ENCODE results near the gene NTM.

NTM gene

DNA sequence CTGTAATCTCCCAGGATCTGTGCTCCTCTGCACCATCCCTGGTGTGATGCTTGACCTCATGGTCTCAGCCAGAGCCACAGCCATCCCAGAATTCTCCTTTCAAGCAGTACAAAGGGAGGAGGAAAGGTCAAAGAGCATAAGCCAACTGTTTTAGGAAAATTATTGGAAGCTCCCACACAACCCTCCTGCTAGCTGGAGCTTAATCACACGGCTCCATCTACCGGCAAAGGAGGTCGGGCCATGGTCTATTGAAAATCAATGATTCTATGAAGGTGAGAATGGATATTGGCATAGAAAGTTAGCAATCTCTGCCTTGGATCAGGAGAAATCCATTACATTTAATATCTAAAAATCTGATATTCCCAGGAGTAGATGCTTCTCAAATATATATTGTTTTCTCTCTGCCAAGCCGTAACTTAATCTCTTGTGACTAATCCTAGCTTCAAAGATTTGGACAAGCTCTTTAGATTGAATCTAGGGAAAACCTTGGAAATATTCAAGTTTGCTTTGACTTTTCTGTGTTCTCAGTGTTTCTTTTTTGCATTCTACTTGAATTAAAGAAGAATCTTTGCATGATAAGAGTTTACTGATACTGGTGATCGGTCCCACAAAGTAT lies 259.6 kb downstream of the NTM start:
- CTCF ChIA-PET: interaction anchor here (1.0 to 2.5 kb wide), 6 partner anchors 19 to 565 kb away, joined by 3 to 11 read pairs (median 6); no protein-coding TSS in a partner anchor
- Histone ChIP-seq H3K27ac (ENCODE audit: extremely low read depth, low read depth, low read length) (no peak overlapping the region), H3K36me3 (ENCODE audit: control insufficient read depth in 2 of 2, insufficient read depth in 1 of 2, low read length in 2 of 2) (no peaks in the 10 kb centered on the region), H3K4me1 (ENCODE audit: control insufficient read depth, insufficient read depth, low read length) (no peaks in the 10 kb centered on the region), H3K9me3 (ENCODE audit: control insufficient read depth, insufficient read depth, low read depth, low read length) (no peaks in the 10 kb centered on the region), H3K4me3 (ENCODE audit: low read depth, low read length) (no peak overlapping the region)
- no peak for TF ChIP-seq ZNF114 (tag by site-specific recombination; IDR thresholded peaks at IDR 0.05)
- TF ChIP-seq ZNF221 (tag by site-specific recombination; IDR thresholded peaks at IDR 0.05; ENCODE audit: borderline replicate concordance): no peak
- TF ChIP-seq SP7 (tag by site-specific recombination; IDR thresholded peaks at IDR 0.05): no peak
- TF ChIP-seq IKZF3 (tag by site-specific recombination; IDR thresholded peaks at IDR 0.05): no peak
- TF ChIP-seq OSR2 (tag by site-specific recombination; IDR thresholded peaks at IDR 0.05): no peak
- no peak for TF ChIP-seq SCRT1 (tag by site-specific recombination; IDR thresholded peaks at IDR 0.05; ENCODE audit: borderline replicate concordance)
- TF ChIP-seq, protein P1, sequence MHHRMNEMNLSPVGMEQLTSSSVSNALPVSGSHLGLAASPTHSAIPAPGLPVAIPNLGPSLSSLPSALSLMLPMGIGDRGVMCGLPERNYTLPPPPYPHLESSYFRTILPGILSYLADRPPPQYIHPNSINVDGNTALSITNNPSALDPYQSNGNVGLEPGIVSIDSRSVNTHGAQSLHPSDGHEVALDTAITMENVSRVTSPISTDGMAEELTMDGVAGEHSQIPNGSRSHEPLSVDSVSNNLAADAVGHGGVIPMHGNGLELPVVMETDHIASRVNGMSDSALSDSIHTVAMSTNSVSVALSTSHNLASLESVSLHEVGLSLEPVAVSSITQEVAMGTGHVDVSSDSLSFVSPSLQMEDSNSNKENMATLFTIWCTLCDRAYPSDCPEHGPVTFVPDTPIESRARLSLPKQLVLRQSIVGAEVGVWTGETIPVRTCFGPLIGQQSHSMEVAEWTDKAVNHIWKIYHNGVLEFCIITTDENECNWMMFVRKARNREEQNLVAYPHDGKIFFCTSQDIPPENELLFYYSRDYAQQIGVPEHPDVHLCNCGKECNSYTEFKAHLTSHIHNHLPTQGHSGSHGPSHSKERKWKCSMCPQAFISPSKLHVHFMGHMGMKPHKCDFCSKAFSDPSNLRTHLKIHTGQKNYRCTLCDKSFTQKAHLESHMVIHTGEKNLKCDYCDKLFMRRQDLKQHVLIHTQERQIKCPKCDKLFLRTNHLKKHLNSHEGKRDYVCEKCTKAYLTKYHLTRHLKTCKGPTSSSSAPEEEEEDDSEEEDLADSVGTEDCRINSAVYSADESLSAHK (tag by site-specific recombination; IDR thresholded peaks at IDR 0.05): no peak
- no peak for TF ChIP-seq ZNF529 (tag by site-specific recombination; IDR thresholded peaks at IDR 0.05; ENCODE audit: insufficient replicate concordance)
- TF ChIP-seq ZNF624 (tag by site-specific recombination; IDR thresholded peaks at IDR 0.05): no peak
- no peak for TF ChIP-seq ZNF521 (tag by site-specific recombination; IDR thresholded peaks at IDR 0.05)
- TF ChIP-seq, protein P2, sequence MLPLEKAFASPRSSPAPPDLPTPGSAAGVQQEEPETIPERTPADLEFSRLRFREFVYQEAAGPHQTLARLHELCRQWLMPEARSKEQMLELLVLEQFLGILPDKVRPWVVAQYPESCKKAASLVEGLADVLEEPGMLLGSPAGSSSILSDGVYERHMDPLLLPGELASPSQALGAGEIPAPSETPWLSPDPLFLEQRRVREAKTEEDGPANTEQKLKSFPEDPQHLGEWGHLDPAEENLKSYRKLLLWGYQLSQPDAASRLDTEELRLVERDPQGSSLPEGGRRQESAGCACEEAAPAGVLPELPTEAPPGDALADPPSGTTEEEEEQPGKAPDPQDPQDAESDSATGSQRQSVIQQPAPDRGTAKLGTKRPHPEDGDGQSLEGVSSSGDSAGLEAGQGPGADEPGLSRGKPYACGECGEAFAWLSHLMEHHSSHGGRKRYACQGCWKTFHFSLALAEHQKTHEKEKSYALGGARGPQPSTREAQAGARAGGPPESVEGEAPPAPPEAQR (tag by site-specific recombination; IDR thresholded peaks at IDR 0.05): no peak
- TF ChIP-seq ZNF266 (tag by site-specific recombination; IDR thresholded peaks at IDR 0.05; ENCODE audit: low read depth): no peak
- POLR2A ChIA-PET: no interaction called here

DNA sequence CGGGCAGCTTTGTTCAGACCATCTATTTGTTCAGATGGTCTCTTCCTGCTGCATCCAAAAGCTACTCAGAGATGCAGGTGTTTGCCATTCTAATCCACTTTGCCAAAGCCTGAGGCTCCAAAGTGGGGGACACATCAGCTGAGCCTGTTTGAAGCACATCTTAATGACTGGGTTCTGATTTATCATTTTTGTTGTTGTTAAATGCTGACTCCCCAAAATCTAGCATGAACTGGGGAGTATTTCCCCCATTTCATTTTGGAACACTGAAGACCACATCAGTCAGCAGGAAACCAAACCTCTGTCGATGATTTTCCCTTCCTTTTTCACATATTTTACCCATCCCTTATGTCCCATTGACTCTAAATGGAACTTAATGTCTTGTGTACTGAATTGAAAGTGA lies 262.6 kb downstream of the NTM start:
- no peaks in the 10 kb centered on the region for H3K9me3 ChIP-seq (ENCODE audit: control insufficient read depth, insufficient read depth, low read depth, low read length)
- ChIA-PET POLR2A (no interaction called here), CTCF (no interaction called here)
- H3K4me3 ChIP-seq (ENCODE audit: low read depth, low read length): no peak overlapping the region
- no peaks in the 10 kb centered on the region for H3K36me3 ChIP-seq (ENCODE audit: control insufficient read depth in 2 of 2, insufficient read depth in 1 of 2, low read length in 2 of 2)
- no peak overlapping the region for H3K27ac ChIP-seq (ENCODE audit: extremely low read depth, low read depth, low read length)
- no peaks in the 10 kb centered on the region for H3K4me1 ChIP-seq (ENCODE audit: control insufficient read depth, insufficient read depth, low read length)
- TF ChIP-seq BCL11A (tag by site-specific recombination; IDR thresholded peaks at IDR 0.05; ENCODE audit: low read depth) (no peak), IKZF3 (tag by site-specific recombination; IDR thresholded peaks at IDR 0.05) (no peak), ZSCAN16 (tag by site-specific recombination; IDR thresholded peaks at IDR 0.05) (no peak), ZNF174 (tag by site-specific recombination; IDR thresholded peaks at IDR 0.05) (no peak), ZSCAN30 (tag by site-specific recombination; IDR thresholded peaks at IDR 0.05) (no peak), ZFP69B (tag by site-specific recombination; IDR thresholded peaks at IDR 0.05) (no peak), GFI1B (tag by site-specific recombination; IDR thresholded peaks at IDR 0.05) (no peak), SP3 (tag by site-specific recombination; IDR thresholded peaks at IDR 0.05) (no peak), ZNF221 (tag by site-specific recombination; IDR thresholded peaks at IDR 0.05; ENCODE audit: borderline replicate concordance) (no peak), YY2 (tag by site-specific recombination; IDR thresholded peaks at IDR 0.05) (no peak), ZBTB21 (tag by site-specific recombination; IDR thresholded peaks at IDR 0.05) (no peak), ZNF433 (tag by site-specific recombination; IDR thresholded peaks at IDR 0.05; ENCODE audit: low read depth) (no peak), FEZF1 (tag by site-specific recombination; IDR thresholded peaks at IDR 0.05) (no peak), ZNF843 (tag by site-specific recombination; IDR thresholded peaks at IDR 0.05) (no peak), ZNF112 (tag by site-specific recombination; IDR thresholded peaks at IDR 0.05) (no peak)
- TF ChIP-seq, protein P3, sequence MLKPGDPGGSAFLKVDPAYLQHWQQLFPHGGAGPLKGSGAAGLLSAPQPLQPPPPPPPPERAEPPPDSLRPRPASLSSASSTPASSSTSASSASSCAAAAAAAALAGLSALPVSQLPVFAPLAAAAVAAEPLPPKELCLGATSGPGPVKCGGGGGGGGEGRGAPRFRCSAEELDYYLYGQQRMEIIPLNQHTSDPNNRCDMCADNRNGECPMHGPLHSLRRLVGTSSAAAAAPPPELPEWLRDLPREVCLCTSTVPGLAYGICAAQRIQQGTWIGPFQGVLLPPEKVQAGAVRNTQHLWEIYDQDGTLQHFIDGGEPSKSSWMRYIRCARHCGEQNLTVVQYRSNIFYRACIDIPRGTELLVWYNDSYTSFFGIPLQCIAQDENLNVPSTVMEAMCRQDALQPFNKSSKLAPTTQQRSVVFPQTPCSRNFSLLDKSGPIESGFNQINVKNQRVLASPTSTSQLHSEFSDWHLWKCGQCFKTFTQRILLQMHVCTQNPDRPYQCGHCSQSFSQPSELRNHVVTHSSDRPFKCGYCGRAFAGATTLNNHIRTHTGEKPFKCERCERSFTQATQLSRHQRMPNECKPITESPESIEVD (tag by site-specific recombination; IDR thresholded peaks at IDR 0.05): no peak
- TF ChIP-seq, protein P4, sequence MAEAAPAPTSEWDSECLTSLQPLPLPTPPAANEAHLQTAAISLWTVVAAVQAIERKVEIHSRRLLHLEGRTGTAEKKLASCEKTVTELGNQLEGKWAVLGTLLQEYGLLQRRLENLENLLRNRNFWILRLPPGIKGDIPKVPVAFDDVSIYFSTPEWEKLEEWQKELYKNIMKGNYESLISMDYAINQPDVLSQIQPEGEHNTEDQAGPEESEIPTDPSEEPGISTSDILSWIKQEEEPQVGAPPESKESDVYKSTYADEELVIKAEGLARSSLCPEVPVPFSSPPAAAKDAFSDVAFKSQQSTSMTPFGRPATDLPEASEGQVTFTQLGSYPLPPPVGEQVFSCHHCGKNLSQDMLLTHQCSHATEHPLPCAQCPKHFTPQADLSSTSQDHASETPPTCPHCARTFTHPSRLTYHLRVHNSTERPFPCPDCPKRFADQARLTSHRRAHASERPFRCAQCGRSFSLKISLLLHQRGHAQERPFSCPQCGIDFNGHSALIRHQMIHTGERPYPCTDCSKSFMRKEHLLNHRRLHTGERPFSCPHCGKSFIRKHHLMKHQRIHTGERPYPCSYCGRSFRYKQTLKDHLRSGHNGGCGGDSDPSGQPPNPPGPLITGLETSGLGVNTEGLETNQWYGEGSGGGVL (tag by site-specific recombination; IDR thresholded peaks at IDR 0.05): no peak
- TF ChIP-seq, protein P5, sequence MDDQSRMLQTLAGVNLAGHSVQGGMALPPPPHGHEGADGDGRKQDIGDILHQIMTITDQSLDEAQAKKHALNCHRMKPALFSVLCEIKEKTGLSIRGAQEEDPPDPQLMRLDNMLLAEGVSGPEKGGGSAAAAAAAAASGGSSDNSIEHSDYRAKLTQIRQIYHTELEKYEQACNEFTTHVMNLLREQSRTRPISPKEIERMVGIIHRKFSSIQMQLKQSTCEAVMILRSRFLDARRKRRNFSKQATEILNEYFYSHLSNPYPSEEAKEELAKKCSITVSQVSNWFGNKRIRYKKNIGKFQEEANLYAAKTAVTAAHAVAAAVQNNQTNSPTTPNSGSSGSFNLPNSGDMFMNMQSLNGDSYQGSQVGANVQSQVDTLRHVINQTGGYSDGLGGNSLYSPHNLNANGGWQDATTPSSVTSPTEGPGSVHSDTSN (CRISPR knock-in tag; IDR thresholded peaks at IDR 0.05): no peak

Data from HEK293 (cell line).